HepG2 (cell line): Measurements from ENCODE around the gene PC. TPM values are rescaled to one million over a fixed set of nuclear protein-coding genes. Genes with fewer than 3 reads are reported as not detected.

Experiments used
- ATAC-seq: fragments of 200-7000 bp; cut with Tn5 transposase; 3 replicates; pipeline ENCODE4 v1.9.1; 2020; ENCODE audit warnings: mild to moderate bottlenecking, moderate library complexity
- BruUV-seq: library from RNA; stranded (reverse); fragments of 400-500 nt; replicated peaks from 2 replicates; lab custom pipeline; 2021; lab: Mats Ljungman, UMichigan
- CTCF ChIA-PET: fragments of 300-600 bp; formaldehyde crosslinking; extraction: SDS; loops from one replicate; lab custom pipeline; 2021; ENCODE audit warnings: low total read pairs, inconsistent platforms, low intra/inter-chr PET ratio; lab: Yijun Ruan, JAX
- POLR2A ChIA-PET: fragments of 350-600 bp; sonication (Branson Sonifier 250); formaldehyde crosslinking; loops from one replicate; lab custom pipeline; 2020; ENCODE audit warnings: antibody characterized with exemption, inconsistent platforms; lab: Yijun Ruan, JAX
- DNase-seq: peaks from one replicate; pipeline ENCODE4 v3.0.0-alpha.2; 2015; ENCODE audit warnings: low spot score
- FAIRE-seq: peaks from 3 replicates; lab custom pipeline; 2011; peaks lifted over from hg19 to GRCh38; lab: Jason Lieb, UNC
- H2AFZ ChIP-seq: one replicate; pipeline ENCODE4 v1.6.1; 2011; ENCODE audit warnings: low read length, inconsistent platforms
- H3K27ac ChIP-seq: fragments of 300-600 bp; 3 replicates; pipeline ENCODE4 v1.8.0; 2011; ENCODE audit warnings: mixed run types, mild to moderate bottlenecking, mixed read lengths, low read length, inconsistent platforms; ENCODE audit not compliant: insufficient read depth; ENCODE audit errors: extremely low read length
- H3K27me3 ChIP-seq, 2 experiments: fragments of 200-600 bp in 1 of 2; 2 replicates in 1 of 2; 3 replicates in 1 of 2; pipeline versions ENCODE4 v1.6.0 to v1.8.0; 2011; ENCODE audit warnings: low read length in 2 of 2, mild to moderate bottlenecking in 2 of 2, moderate library complexity in 2 of 2, inconsistent platforms in 1 of 2; ENCODE audit not compliant: insufficient read depth in 2 of 2, control insufficient read depth in 1 of 2
- H3K36me3 ChIP-seq, 2 experiments: fragments of 200-600 bp in 1 of 2; replicated peaks in 1 of 2; 2 replicates in 1 of 2; 3 replicates in 1 of 2; pipeline versions ENCODE4 v1.5.1 to v1.8.0; 2011; ENCODE audit warnings: low read length in 2 of 2, inconsistent platforms in 1 of 2; ENCODE audit not compliant: insufficient read depth in 2 of 2, control insufficient read depth in 1 of 2
- H3K4me1 ChIP-seq: 2 replicates; pipeline ENCODE4 v1.5.1; 2012; ENCODE audit warnings: low read length, inconsistent platforms; ENCODE audit not compliant: insufficient read depth
- H3K4me2 ChIP-seq: 2 replicates; pipeline ENCODE4 v1.6.0; 2011; ENCODE audit warnings: low read depth, low read length, inconsistent platforms
- H3K4me3 ChIP-seq, 3 experiments: fragments of 200-600 bp in 1 of 3; sonication (generic), shearing (Covaris generic) in 1 of 3; replicated peaks in 1 of 3; 2 replicates each; pipeline ENCODE4 v1.5.1; 2011 to 2016; ENCODE audit warnings: low read length in 3 of 3, inconsistent platforms in 2 of 3, low read depth in 2 of 3, mild to moderate bottlenecking in 2 of 3, control low read depth in 1 of 3, mixed read lengths in 1 of 3; ENCODE audit not compliant: insufficient read depth in 1 of 3
- H3K79me2 ChIP-seq: one replicate; pipeline ENCODE4 v1.6.1; 2011; ENCODE audit warnings: low read length, inconsistent platforms; ENCODE audit not compliant: insufficient read depth
- H3K9ac ChIP-seq: 2 replicates; pipeline ENCODE4 v1.6.0; 2011; ENCODE audit warnings: mild to moderate bottlenecking, low read depth, low read length, inconsistent platforms; ENCODE audit not compliant: insufficient read depth
- H3K9me3 ChIP-seq: 2 replicates; pipeline ENCODE4 v1.5.1; 2012; ENCODE audit warnings: mild to moderate bottlenecking, low read length
- H4K20me1 ChIP-seq: 2 replicates; pipeline ENCODE4 v1.6.0; 2011; ENCODE audit warnings: inconsistent platforms, mild to moderate bottlenecking, low read length, moderate library complexity; ENCODE audit not compliant: insufficient read depth
- CTCF ChIP-seq: sonication (generic); formaldehyde crosslinking; IDR thresholded peaks from 2 replicates; pipeline ENCODE4 v1.5.0; 2020; ENCODE audit warnings: mild to moderate bottlenecking, missing genetic modification reagents, moderate library complexity
- DRAP1 ChIP-seq: IDR thresholded peaks from 2 replicates; pipeline ENCODE4 v1.6.1; 2016; ENCODE audit warnings: missing genetic modification reagents, missing compliant biosample characterization
- ETV5 ChIP-seq: IDR thresholded peaks from 2 replicates; pipeline ENCODE4 v1.6.1; 2018; ENCODE audit warnings: missing biosample characterization, missing genetic modification reagents, inconsistent platforms, borderline replicate concordance
- FOSL2 ChIP-seq: sonication (generic); formaldehyde crosslinking; IDR thresholded peaks from 2 replicates; pipeline ENCODE4 v1.4.0; 2020; ENCODE audit warnings: missing genetic modification reagents
- NR2F6 ChIP-seq, 2 experiments: IDR thresholded peaks; 2 replicates each; pipeline ENCODE4 v1.6.1; 2016; ENCODE audit warnings: antibody characterized with exemption in 1 of 2, mild to moderate bottlenecking in 1 of 2
- NRL ChIP-seq: sonication (generic); formaldehyde crosslinking; IDR thresholded peaks from 2 replicates; pipeline ENCODE4 v1.5.0; 2020; ENCODE audit warnings: missing genetic modification reagents, mild to moderate bottlenecking, moderate library complexity, borderline replicate concordance
- SALL1 ChIP-seq: sonication (generic); formaldehyde crosslinking; IDR thresholded peaks from 2 replicates; pipeline ENCODE4 v1.8.0; 2022; ENCODE audit warnings: mild to moderate bottlenecking, missing genetic modification reagents
- SIX1 ChIP-seq: sonication (generic); formaldehyde crosslinking; IDR thresholded peaks from 2 replicates; pipeline ENCODE4 v1.4.0; 2020; ENCODE audit warnings: missing genetic modification reagents, borderline replicate concordance
- STAG1 ChIP-seq: sonication (generic); formaldehyde crosslinking; IDR thresholded peaks from 2 replicates; pipeline ENCODE4 v1.4.0; 2020; ENCODE audit warnings: missing genetic modification reagents
- TEAD2 ChIP-seq: sonication (generic); formaldehyde crosslinking; IDR thresholded peaks from 2 replicates; pipeline ENCODE4 v1.9.0; 2021; ENCODE audit warnings: missing genetic modification reagents
- USF2 ChIP-seq, 2 experiments: sonication (generic) in 1 of 2; formaldehyde crosslinking in 1 of 2; IDR thresholded peaks; 2 replicates each; pipeline versions ENCODE4 v1.5.1 to v1.6.1; 2011 to 2020; ENCODE audit warnings: borderline replicate concordance in 1 of 2, low read depth in 1 of 2, low read length in 1 of 2, mild to moderate bottlenecking in 1 of 2, missing genetic modification reagents in 1 of 2, moderate library complexity in 1 of 2
- ZFP62 ChIP-seq: sonication (generic); formaldehyde crosslinking; IDR thresholded peaks from 2 replicates; pipeline ENCODE4 v1.4.0; 2020; ENCODE audit warnings: missing genetic modification reagents
- ZNF180 ChIP-seq: sonication (generic); formaldehyde crosslinking; IDR thresholded peaks from 2 replicates; pipeline ENCODE4 v1.4.0; 2020; ENCODE audit warnings: low read depth, missing genetic modification reagents, borderline replicate concordance
- ZNF75D ChIP-seq: sonication (generic); formaldehyde crosslinking; IDR thresholded peaks from 2 replicates; pipeline ENCODE4 v1.8.1; 2023; ENCODE audit warnings: missing genetic modification reagents, mild to moderate bottlenecking, borderline replicate concordance
- WGBS: methylation state at CpG from one replicate; pipeline ENCODE4 v1.1.6; 2017; ENCODE audit warnings: low lambda C conversion rate; 5-methylcytosine and 5-hydroxymethylcytosine counted together
- in situ Hi-C: cut with HindIII; loops from 2 replicates; pipeline ENCODE4 v1.10.0; 2017; ENCODE audit warnings: low pct_unique_long_range_greater_than_20kb; ENCODE audit not compliant: extremely low pct_ligation_motif_present
- intact Hi-C: fragments of 100-400 bp; cut with micrococcal nuclease; formaldehyde crosslinking; loops from one replicate; pipeline ENCODE4 v1.10.0; 2022; ENCODE audit not compliant: unreplicated experiment
- polyA plus RNA-seq, 8 experiments: library from polyadenylated mRNA; depleted of rRNA in 3 of 8; stranded (reverse) in 7 of 8; unstranded in 1 of 8; fragments of >200 nt; fragmentation: Illumina TruSeq in 4 of 8; extraction: Trizol in 4 of 8; gene quantifications; 2 replicates each; pipeline versions ENCODE4 v1.2.1 to v1.2.3, GENCODE V29; 2011 to 2016; ENCODE audit warnings: low read depth in 4 of 8, missing spikeins in 1 of 8, mixed read lengths in 1 of 8; ENCODE audit not compliant: insufficient read depth in 1 of 8
- total RNA-seq, 5 experiments: library from RNA; depleted of rRNA; stranded (reverse); fragments of >200 nt; fragmentation: Illumina TruSeq; extraction: Trizol; gene quantifications; 2 replicates each; pipeline ENCODE4 v1.2.3, GENCODE V29; 2016; ENCODE audit warnings: low read depth in 1 of 5

PC gene
- total and polyA plus RNA-seq, 2 of the 13 experiments (the other 11 are each of a cell fraction or from before 2014, with no cell fraction given), result 29.0 to 39.0 TPM

GRCh38 chr11:66883016-66883965 is 74.9 kb downstream of the PC start (continued):
- TF ChIP-seq DRAP1 (CRISPR knock-in tag), result no peak
- 0 out of 2 replicates have a peak, but pooled peaks have one; percentile 7 for TF ChIP-seq FOSL2 (CRISPR knock-in tag)
- no peak for TF ChIP-seq SIX1 (CRISPR knock-in tag)
- TF ChIP-seq STAG1, result peak; percentile 64
- TF ChIP-seq CTCF (CRISPR knock-in tag), result peak; percentile 73
- no peak for TF ChIP-seq TEAD2
- TF ChIP-seq ETV5, result peak; percentile 40; the same call in 1 of the 2 replicates
- no peak for TF ChIP-seq NR2F6 (IDR thresholded peaks at IDR 0.05)
- TF ChIP-seq NR2F6 (CRISPR knock-in tag; IDR thresholded peaks at IDR 0.05), result 0 out of 2 replicates have a peak, but pooled peaks have one; percentile 35

- H3K9ac ChIP-seq, result no peak overlapping the region
- no peak overlapping the region for H3K27ac ChIP-seq
- peaks cover 25% of the 10 kb centered on the region; the same call in 1 of the 2 replicates for H4K20me1 ChIP-seq
- ChIA-PET POLR2A (interaction anchor here (3.6 kb wide), 1 partner anchor 20 kb away, joined by 12 read pairs; no protein-coding TSS in a partner anchor), CTCF (interaction anchor here (1.2 kb wide), 1 partner anchor 94 kb away, joined by 5 read pairs; no protein-coding TSS in a partner anchor)
- TF ChIP-seq ZNF75D (CRISPR knock-in tag) (no peak), SALL1 (no peak), NRL (0 out of 2 replicates have a peak, but pooled peaks have one; percentile 4), ZNF180 (CRISPR knock-in tag) (no peak), ZFP62 (CRISPR knock-in tag) (no peak), USF2 (IDR thresholded peaks at IDR 0.05; ENCODE audit: low read depth, low read length) (no peak), USF2 (CRISPR knock-in tag; IDR thresholded peaks at IDR 0.05; ENCODE audit: borderline replicate concordance) (no peak)
- no peak for DNase-seq
- H3K9me3 ChIP-seq, result no peaks in the 10 kb centered on the region
- in situ Hi-C loops, result no loop called here
- intact Hi-C loops, result no loop called here
- peaks cover 29% of the 10 kb centered on the region for H3K4me1 ChIP-seq
- peaks cover 3 to 13% of the 10 kb centered on the region in 2 experiments; a peak in 3 of 5 replicates for H3K36me3 ChIP-seq
- no peak for FAIRE-seq
- no peak overlapping the region for H3K4me2 ChIP-seq
- WGBS, result 98% methylated on average over 9 of the region's 14 CpGs
- no peak overlapping the region for H2AFZ ChIP-seq
- H3K27me3 ChIP-seq, result no peaks in the 10 kb centered on the region
- H3K4me3 ChIP-seq, result no peak overlapping the region
- peaks cover 27% of the 10 kb centered on the region for H3K79me2 ChIP-seq
- no peak for ATAC-seq
- no TSS peak for BruUV-seq
Measured at GRCh38 chr11:66882561-66883015, 75.6 kb downstream of the PC start.
